Panc1 (cell line): ENCODE data around the gene EMC9. TPM values are rescaled to one million over a fixed set of nuclear protein-coding genes. Genes with fewer than 3 reads are reported as not detected.
A peak's percentile ranks its signal among the peaks of the same experiment; 100 is the strongest.

ENCODE experiments used
- ATAC-seq: fragments of 200-7000 bp; cut with Tn5 transposase; 2 replicates; pipeline ENCODE4 v1.9.1; 2020; ENCODE audit warnings: mild to moderate bottlenecking, moderate library complexity
- BruUV-seq: library from RNA; stranded (reverse); fragments of 400-500 nt; replicated peaks from 2 replicates; lab custom pipeline; 2021; lab: Mats Ljungman, UMichigan
- CTCF ChIA-PET: fragments of 300-600 bp; sonication (Branson Sonifier 250); formaldehyde crosslinking; loops from one replicate; lab custom pipeline; 2022; ENCODE audit warnings: antibody characterized with exemption; lab: Charles Lee
- POLR2A ChIA-PET: fragments of 300-600 bp; sonication (Branson Sonifier 250); formaldehyde crosslinking; loops from one replicate; lab custom pipeline; 2022; ENCODE audit warnings: antibody characterized with exemption; lab: Charles Lee
- DNase-seq: peaks from one replicate; pipeline ENCODE4 v3.0.0-alpha.2; 2010; ENCODE audit warnings: low read depth, low spot score
- H3K27ac ChIP-seq: 2 replicates; pipeline ENCODE4 v1.5.1; 2011; ENCODE audit warnings: mild to moderate bottlenecking, low read length, inconsistent platforms
- H3K27me3 ChIP-seq: fragments of 200-500 bp; sonication (Bioruptor generic); 2 replicates; pipeline ENCODE4 v1.6.0; 2014; ENCODE audit warnings: low read length, inconsistent platforms; ENCODE audit not compliant: control insufficient read depth, insufficient read depth
- H3K36me3 ChIP-seq: fragments of 200-500 bp; sonication (Bioruptor generic); 2 replicates; pipeline ENCODE4 v1.5.1; 2014; ENCODE audit warnings: inconsistent platforms, mild to moderate bottlenecking, low read length, moderate library complexity; ENCODE audit not compliant: control insufficient read depth, insufficient read depth
- H3K4me1 ChIP-seq: 2 replicates; pipeline ENCODE4 v1.5.1; 2011; ENCODE audit warnings: inconsistent platforms, mild to moderate bottlenecking, low read length, moderate library complexity; ENCODE audit not compliant: control insufficient read depth, insufficient read depth
- H3K4me3 ChIP-seq, 2 experiments: 2 replicates each; pipeline ENCODE4 v1.5.1; 2011 to 2012; ENCODE audit warnings: low read depth in 2 of 2, low read length in 2 of 2, mild to moderate bottlenecking in 2 of 2, inconsistent platforms in 1 of 2, moderate library complexity in 1 of 2
- H3K9me3 ChIP-seq: fragments of 200-500 bp; sonication (Bioruptor generic); 2 replicates; pipeline ENCODE4 v1.5.1; 2014; ENCODE audit warnings: low read depth, mild to moderate bottlenecking, inconsistent platforms, low read length, moderate library complexity; ENCODE audit not compliant: control insufficient read depth, insufficient read depth
- POLR2AphosphoS5 ChIP-seq: IDR thresholded peaks from 2 replicates; pipeline ENCODE4 v1.6.1; 2012; ENCODE audit warnings: mild to moderate bottlenecking, low read depth, low read length, moderate library complexity
- SIN3A ChIP-seq: IDR thresholded peaks from 2 replicates; pipeline ENCODE4 v1.6.1; 2012; ENCODE audit warnings: low read depth, mild to moderate bottlenecking, low read length, moderate library complexity, borderline replicate concordance; ENCODE audit not compliant: insufficient read depth
- TCF7L2 ChIP-seq: IDR thresholded peaks from 2 replicates; pipeline ENCODE4 v1.6.1; 2011; ENCODE audit warnings: mild to moderate bottlenecking, low read depth, low read length, inconsistent platforms
- in situ Hi-C: cut with HindIII; loops from 2 replicates; pipeline ENCODE4 v1.10.0; 2016; ENCODE audit warnings: low sequenced_read_pairs, low pct_unique_long_range_greater_than_20kb
- intact Hi-C: fragments of 100-400 bp; cut with micrococcal nuclease; formaldehyde crosslinking; loops from one replicate; pipeline ENCODE4 v1.10.0; 2022; ENCODE audit not compliant: unreplicated experiment
- total RNA-seq: library from RNA; stranded (reverse); gene quantifications from one replicate; pipeline ENCODE4 v1.2.1, GENCODE V29; 2021; ENCODE audit not compliant: unreplicated experiment
- TF ChIP-seq, protein P1 (sequence below), 2 experiments: IDR thresholded peaks; 2 replicates each; pipeline ENCODE4 v1.6.1; 2011 to 2012; ENCODE audit warnings: low read depth in 2 of 2, control low read depth in 1 of 2, low read length in 1 of 2, mild to moderate bottlenecking in 1 of 2, moderate library complexity in 1 of 2; ENCODE audit not compliant: insufficient read depth in 1 of 2
- TF ChIP-seq, protein P2 (sequence below): fragments of 450-650 bp; IDR thresholded peaks from 2 replicates; pipeline ENCODE4 v1.5.1; 2017; ENCODE audit warnings: mild to moderate bottlenecking

The EMC9 gene
- total RNA-seq, 1 experiment from 2014 or later, result 42.5 TPM

DNA sequence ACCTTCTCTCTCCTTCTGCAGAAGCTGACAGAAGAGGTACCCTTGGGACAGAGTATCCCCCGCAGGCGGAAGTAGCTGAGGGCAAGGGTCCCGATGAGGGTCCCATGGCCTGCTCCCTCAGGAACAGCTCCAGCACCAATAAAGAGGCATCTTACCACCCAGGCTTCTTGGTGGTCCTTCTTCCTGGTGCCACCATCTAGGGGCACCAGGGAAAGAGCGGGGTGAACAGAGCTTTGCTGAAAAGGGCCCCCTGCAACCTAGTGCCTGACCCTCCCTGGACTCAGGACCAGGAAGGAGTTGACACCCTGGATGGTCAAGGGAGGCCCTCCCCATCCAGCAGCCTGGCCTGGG lies 19.1 kb upstream of the EMC9 start:
- intact Hi-C loops (no loop called here), in situ Hi-C loops (no loop called here)
- no peak overlapping the region for H3K27ac ChIP-seq
- DNase-seq (no peak), ATAC-seq (peak; percentile 37)
- BruUV-seq, result no TSS peak
- no peak overlapping the region for H3K4me3 ChIP-seq
- peaks cover 4% of the 10 kb centered on the region for H3K4me1 ChIP-seq
- no peaks in the 10 kb centered on the region; the same call in 1 of the 2 replicates for H3K36me3 ChIP-seq
- H3K27me3 ChIP-seq, result no peaks in the 10 kb centered on the region
- no peak for TF ChIP-seq SIN3A
- TF ChIP-seq TCF7L2, result no peak
- TF ChIP-seq, protein P1, sequence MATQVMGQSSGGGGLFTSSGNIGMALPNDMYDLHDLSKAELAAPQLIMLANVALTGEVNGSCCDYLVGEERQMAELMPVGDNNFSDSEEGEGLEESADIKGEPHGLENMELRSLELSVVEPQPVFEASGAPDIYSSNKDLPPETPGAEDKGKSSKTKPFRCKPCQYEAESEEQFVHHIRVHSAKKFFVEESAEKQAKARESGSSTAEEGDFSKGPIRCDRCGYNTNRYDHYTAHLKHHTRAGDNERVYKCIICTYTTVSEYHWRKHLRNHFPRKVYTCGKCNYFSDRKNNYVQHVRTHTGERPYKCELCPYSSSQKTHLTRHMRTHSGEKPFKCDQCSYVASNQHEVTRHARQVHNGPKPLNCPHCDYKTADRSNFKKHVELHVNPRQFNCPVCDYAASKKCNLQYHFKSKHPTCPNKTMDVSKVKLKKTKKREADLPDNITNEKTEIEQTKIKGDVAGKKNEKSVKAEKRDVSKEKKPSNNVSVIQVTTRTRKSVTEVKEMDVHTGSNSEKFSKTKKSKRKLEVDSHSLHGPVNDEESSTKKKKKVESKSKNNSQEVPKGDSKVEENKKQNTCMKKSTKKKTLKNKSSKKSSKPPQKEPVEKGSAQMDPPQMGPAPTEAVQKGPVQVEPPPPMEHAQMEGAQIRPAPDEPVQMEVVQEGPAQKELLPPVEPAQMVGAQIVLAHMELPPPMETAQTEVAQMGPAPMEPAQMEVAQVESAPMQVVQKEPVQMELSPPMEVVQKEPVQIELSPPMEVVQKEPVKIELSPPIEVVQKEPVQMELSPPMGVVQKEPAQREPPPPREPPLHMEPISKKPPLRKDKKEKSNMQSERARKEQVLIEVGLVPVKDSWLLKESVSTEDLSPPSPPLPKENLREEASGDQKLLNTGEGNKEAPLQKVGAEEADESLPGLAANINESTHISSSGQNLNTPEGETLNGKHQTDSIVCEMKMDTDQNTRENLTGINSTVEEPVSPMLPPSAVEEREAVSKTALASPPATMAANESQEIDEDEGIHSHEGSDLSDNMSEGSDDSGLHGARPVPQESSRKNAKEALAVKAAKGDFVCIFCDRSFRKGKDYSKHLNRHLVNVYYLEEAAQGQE (IDR thresholded peaks at IDR 0.05; ENCODE audit: insufficient read depth in 1 of 2, low read depth in 2 of 2, low read length in 1 of 2), result no peak
- TF ChIP-seq, protein P2, sequence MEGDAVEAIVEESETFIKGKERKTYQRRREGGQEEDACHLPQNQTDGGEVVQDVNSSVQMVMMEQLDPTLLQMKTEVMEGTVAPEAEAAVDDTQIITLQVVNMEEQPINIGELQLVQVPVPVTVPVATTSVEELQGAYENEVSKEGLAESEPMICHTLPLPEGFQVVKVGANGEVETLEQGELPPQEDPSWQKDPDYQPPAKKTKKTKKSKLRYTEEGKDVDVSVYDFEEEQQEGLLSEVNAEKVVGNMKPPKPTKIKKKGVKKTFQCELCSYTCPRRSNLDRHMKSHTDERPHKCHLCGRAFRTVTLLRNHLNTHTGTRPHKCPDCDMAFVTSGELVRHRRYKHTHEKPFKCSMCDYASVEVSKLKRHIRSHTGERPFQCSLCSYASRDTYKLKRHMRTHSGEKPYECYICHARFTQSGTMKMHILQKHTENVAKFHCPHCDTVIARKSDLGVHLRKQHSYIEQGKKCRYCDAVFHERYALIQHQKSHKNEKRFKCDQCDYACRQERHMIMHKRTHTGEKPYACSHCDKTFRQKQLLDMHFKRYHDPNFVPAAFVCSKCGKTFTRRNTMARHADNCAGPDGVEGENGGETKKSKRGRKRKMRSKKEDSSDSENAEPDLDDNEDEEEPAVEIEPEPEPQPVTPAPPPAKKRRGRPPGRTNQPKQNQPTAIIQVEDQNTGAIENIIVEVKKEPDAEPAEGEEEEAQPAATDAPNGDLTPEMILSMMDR, result no peak
- TF ChIP-seq POLR2AphosphoS5, result no peak
- CTCF ChIA-PET, result interaction anchor here (1.1 to 1.2 kb wide), 2 partner anchors 25 to 102 kb away, joined by 3 to 5 read pairs; partner anchors contain the start of gene PSME1
- POLR2A ChIA-PET, result no interaction called here
- no peaks in the 10 kb centered on the region for H3K9me3 ChIP-seq

DNA sequence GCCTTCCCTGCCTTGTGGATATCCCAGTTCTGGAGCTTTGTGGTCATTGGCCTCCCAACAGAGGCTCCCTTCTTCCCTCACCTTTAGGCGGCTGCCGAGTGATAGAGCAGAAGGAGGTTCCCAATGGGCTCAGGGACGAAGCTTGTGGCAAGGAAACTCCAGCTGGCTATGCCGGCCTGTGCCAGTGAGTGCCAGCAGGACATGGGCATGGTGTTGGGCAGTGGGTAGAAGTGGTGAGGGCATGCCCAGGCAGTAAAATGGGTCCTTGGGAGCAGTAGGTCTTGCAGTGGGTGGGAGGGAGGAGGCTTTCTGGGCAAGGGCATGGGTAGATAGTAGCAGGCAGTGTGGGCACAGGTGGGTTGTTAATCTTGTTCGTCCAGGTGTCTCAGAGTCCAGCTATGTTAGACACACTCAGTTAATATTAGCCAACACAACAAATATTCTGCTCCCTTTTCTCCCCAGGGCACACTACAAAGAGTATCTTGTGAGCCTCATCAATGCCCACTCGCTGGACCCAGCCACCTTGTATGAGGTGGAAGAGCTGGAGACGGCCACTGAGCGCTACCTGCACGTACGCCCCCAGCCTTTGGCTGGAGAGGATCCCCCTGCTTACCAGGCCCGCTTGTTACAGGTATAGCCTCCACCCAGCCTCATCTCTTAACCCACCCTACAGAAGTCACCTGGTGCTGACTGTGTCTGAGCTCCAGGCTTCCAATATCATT lies 18.5 kb upstream of the EMC9 start:
- no peak for TF ChIP-seq TCF7L2
- no peak for TF ChIP-seq SIN3A
- TF ChIP-seq, protein P2, result no peak
- TF ChIP-seq, protein P1 (IDR thresholded peaks at IDR 0.05; ENCODE audit: insufficient read depth in 1 of 2, low read depth in 2 of 2, low read length in 1 of 2), result no peak
- TF ChIP-seq POLR2AphosphoS5, result no peak
- Histone ChIP-seq H3K4me1 (peaks cover 4% of the 10 kb centered on the region), H3K9me3 (no peaks in the 10 kb centered on the region), H3K36me3 (no peaks in the 10 kb centered on the region; the same call in none of the 2 replicates), H3K4me3 (no peak overlapping the region), H3K27ac (no peak overlapping the region), H3K27me3 (no peaks in the 10 kb centered on the region)
- DNase-seq, result no peak
- BruUV-seq, result no TSS peak
- ChIA-PET CTCF (interaction anchor here (0.6 kb wide), 1 partner anchor 1683 kb away, joined by 6 read pairs; no protein-coding TSS in a partner anchor), POLR2A (no interaction called here)
- in situ Hi-C loops (no loop called here), intact Hi-C loops (no loop called here)
- no peak for ATAC-seq
